ENCODE measurements around the gene TRIM68. TPM values are rescaled to one million over a fixed set of nuclear protein-coding genes. Genes with fewer than 3 reads are reported as not detected.

TRIM68 gene
- total RNA-seq, 1 experiment from 2014 or later: 6.9 TPM

DNA sequence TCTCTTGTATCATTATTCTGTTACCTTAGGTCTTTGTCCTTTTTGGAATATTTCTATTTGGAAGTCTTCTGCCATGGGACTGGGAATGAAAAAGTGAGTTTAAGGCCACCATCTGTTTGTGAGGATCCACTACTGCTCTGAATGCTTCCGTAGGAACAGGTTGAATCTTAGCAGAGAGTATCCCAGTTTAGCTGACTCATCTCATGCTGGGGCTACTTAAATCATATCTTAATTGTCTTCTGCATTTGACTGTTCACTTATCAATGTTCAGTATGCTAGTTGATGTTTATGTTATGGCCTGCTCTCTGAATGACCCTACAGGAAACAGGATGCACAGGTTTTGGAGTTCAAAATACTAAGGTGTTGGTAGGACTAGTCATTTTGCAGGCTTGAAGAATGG lies 27.9 kb downstream of the TRIM68 start:
- Histone ChIP-seq H3K36me3 (ENCODE audit: control insufficient read depth, insufficient read depth, low read length) (no peaks in the 10 kb centered on the region), H3K9me3 (no peaks in the 10 kb centered on the region), H3K27me3 (replicated peaks; ENCODE audit: control insufficient read depth, insufficient read depth, low read length) (no peaks in the 10 kb centered on the region), H3K4me3 (ENCODE audit: low read depth, low read length) (no peak overlapping the region), H3K4me1 (no peaks in the 10 kb centered on the region)
- Mint-ChIP-seq H3K27me3 (ENCODE audit: insufficient read depth, unreplicated experiment) (peaks cover 20% of the 10 kb centered on the region), H3K36me3 (ENCODE audit: insufficient read depth, unreplicated experiment) (no peaks in the 10 kb centered on the region), H3K9me3 (ENCODE audit: unreplicated experiment) (no peaks in the 10 kb centered on the region), H3K4me3 (ENCODE audit: unreplicated experiment) (no peak overlapping the region), H3K27ac (ENCODE audit: unreplicated experiment) (no peak overlapping the region), H3K4me1 (ENCODE audit: low read depth, unreplicated experiment) (no peaks in the 10 kb centered on the region)
- no peak for TF ChIP-seq CTCF (IDR thresholded peaks at IDR 0.05; ENCODE audit: insufficient read depth in 1 of 2, low read depth in 1 of 2, low read length in 1 of 2, severe bottlenecking in 1 of 2, unreplicated experiment in 1 of 2)
- ChIA-PET CTCF (no interaction called here), POLR2A (no interaction called here)
- no peak for DNase-seq
- no TSS peak for BruUV-seq (replicated peaks)
- intact Hi-C loops (cut with micrococcal nuclease; ENCODE audit: unreplicated experiment): no loop called here

DNA sequence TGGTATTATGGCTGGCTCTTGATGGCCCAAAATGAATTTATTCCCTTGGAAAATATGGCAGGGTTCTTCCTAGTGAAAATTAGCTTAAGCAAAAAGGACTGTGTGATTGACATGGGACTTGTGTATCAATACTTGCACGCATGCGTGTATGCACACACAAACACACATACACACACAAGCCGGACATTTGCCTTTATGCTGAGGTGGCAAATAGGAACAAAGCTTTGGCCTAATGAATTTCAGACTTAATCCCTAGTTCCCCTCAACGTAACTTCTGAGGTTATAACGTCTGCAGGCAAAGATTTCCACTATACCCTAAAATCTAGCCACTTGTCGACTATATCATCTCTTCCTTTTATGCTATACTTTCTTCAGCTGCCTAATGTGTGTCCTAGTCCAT lies 29.4 kb downstream of the TRIM68 start:
- Mint-ChIP-seq H3K36me3 (ENCODE audit: insufficient read depth, unreplicated experiment) (no peaks in the 10 kb centered on the region), H3K4me1 (ENCODE audit: low read depth, unreplicated experiment) (no peaks in the 10 kb centered on the region), H3K27me3 (ENCODE audit: insufficient read depth, unreplicated experiment) (peaks cover 12% of the 10 kb centered on the region), H3K27ac (ENCODE audit: unreplicated experiment) (no peak overlapping the region), H3K4me3 (ENCODE audit: unreplicated experiment) (no peak overlapping the region), H3K9me3 (ENCODE audit: unreplicated experiment) (no peaks in the 10 kb centered on the region)
- TF ChIP-seq CTCF (IDR thresholded peaks at IDR 0.05; ENCODE audit: insufficient read depth in 1 of 2, low read depth in 1 of 2, low read length in 1 of 2, severe bottlenecking in 1 of 2, unreplicated experiment in 1 of 2): no peak
- DNase-seq: no peak
- Histone ChIP-seq H3K4me1 (no peaks in the 10 kb centered on the region), H3K27me3 (replicated peaks; ENCODE audit: control insufficient read depth, insufficient read depth, low read length) (no peaks in the 10 kb centered on the region), H3K9me3 (no peaks in the 10 kb centered on the region), H3K36me3 (ENCODE audit: control insufficient read depth, insufficient read depth, low read length) (no peaks in the 10 kb centered on the region), H3K4me3 (ENCODE audit: low read depth, low read length) (no peak overlapping the region)
- POLR2A ChIA-PET: no interaction called here
- CTCF ChIA-PET: no interaction called here
- intact Hi-C loops (cut with micrococcal nuclease; ENCODE audit: unreplicated experiment): no loop called here
- no TSS peak for BruUV-seq (replicated peaks)

DNA sequence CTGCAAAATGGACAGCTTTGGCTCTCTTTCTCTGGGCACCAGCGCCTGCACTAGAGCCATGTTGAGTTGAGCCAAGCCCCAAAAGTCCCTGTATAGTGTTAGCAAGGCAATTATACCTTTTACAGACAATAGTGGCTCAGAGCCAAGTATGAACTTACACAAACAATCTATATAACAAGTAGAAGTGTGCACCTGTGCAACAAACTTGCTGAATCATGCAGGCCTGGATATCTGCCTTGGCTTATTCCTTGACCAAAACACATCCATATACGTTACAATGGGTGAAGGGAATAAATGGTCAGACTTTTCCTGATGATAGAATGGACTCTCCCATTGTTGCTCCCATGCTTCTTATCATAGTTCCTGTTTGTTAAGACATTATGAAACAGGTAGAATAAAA lies 30.3 kb downstream of the TRIM68 start:
- H3K4me3 Mint-ChIP-seq (ENCODE audit: unreplicated experiment): no peak overlapping the region
- no peaks in the 10 kb centered on the region for H3K4me1 Mint-ChIP-seq (ENCODE audit: low read depth, unreplicated experiment)
- H3K27me3 Mint-ChIP-seq (ENCODE audit: insufficient read depth, unreplicated experiment): peaks cover 10% of the 10 kb centered on the region
- intact Hi-C loops (cut with micrococcal nuclease; ENCODE audit: unreplicated experiment): no loop called here
- ChIA-PET POLR2A (no interaction called here), CTCF (no interaction called here)
- no peak overlapping the region for H3K27ac Mint-ChIP-seq (ENCODE audit: unreplicated experiment)
- H3K27me3 ChIP-seq (replicated peaks; ENCODE audit: control insufficient read depth, insufficient read depth, low read length): no peaks in the 10 kb centered on the region
- no peaks in the 10 kb centered on the region for H3K36me3 ChIP-seq (ENCODE audit: control insufficient read depth, insufficient read depth, low read length)
- no peaks in the 10 kb centered on the region for H3K36me3 Mint-ChIP-seq (ENCODE audit: insufficient read depth, unreplicated experiment)
- no peak for DNase-seq
- no peaks in the 10 kb centered on the region for H3K4me1 ChIP-seq
- no TSS peak for BruUV-seq (replicated peaks)
- no peak overlapping the region for H3K4me3 ChIP-seq (ENCODE audit: low read depth, low read length)
- no peaks in the 10 kb centered on the region for H3K9me3 ChIP-seq
- no peaks in the 10 kb centered on the region for H3K9me3 Mint-ChIP-seq (ENCODE audit: unreplicated experiment)
- no peak for TF ChIP-seq CTCF (IDR thresholded peaks at IDR 0.05; ENCODE audit: insufficient read depth in 1 of 2, low read depth in 1 of 2, low read length in 1 of 2, severe bottlenecking in 1 of 2, unreplicated experiment in 1 of 2)

Data from Caco-2 (cell line).